Panc1 (cell line): Measurements from ENCODE around the gene ARGLU1. TPM values are rescaled to one million over a fixed set of nuclear protein-coding genes. Genes with fewer than 3 reads are reported as not detected.

Experiments
- ATAC-seq: fragments of 200-7000 bp; cut with Tn5 transposase; 2 replicates; pipeline ENCODE4 v1.9.1; 2020; ENCODE audit warnings: mild to moderate bottlenecking, moderate library complexity
- BruUV-seq: library from RNA; stranded (reverse); fragments of 400-500 nt; replicated peaks from 2 replicates; lab custom pipeline; 2021; lab: Mats Ljungman, UMichigan
- CTCF ChIA-PET: fragments of 300-600 bp; sonication (Branson Sonifier 250); formaldehyde crosslinking; loops from one replicate; lab custom pipeline; 2022; ENCODE audit warnings: antibody characterized with exemption; lab: Charles Lee
- POLR2A ChIA-PET: fragments of 300-600 bp; sonication (Branson Sonifier 250); formaldehyde crosslinking; loops from one replicate; lab custom pipeline; 2022; ENCODE audit warnings: antibody characterized with exemption; lab: Charles Lee
- DNase-seq: peaks from one replicate; pipeline ENCODE4 v3.0.0-alpha.2; 2010; ENCODE audit warnings: low read depth, low spot score
- H3K27ac ChIP-seq: 2 replicates; pipeline ENCODE4 v1.5.1; 2011; ENCODE audit warnings: mild to moderate bottlenecking, low read length, inconsistent platforms
- H3K27me3 ChIP-seq: fragments of 200-500 bp; sonication (Bioruptor generic); 2 replicates; pipeline ENCODE4 v1.6.0; 2014; ENCODE audit warnings: low read length, inconsistent platforms; ENCODE audit not compliant: control insufficient read depth, insufficient read depth
- H3K36me3 ChIP-seq: fragments of 200-500 bp; sonication (Bioruptor generic); 2 replicates; pipeline ENCODE4 v1.5.1; 2014; ENCODE audit warnings: inconsistent platforms, mild to moderate bottlenecking, low read length, moderate library complexity; ENCODE audit not compliant: control insufficient read depth, insufficient read depth
- H3K4me1 ChIP-seq: 2 replicates; pipeline ENCODE4 v1.5.1; 2011; ENCODE audit warnings: inconsistent platforms, mild to moderate bottlenecking, low read length, moderate library complexity; ENCODE audit not compliant: control insufficient read depth, insufficient read depth
- H3K4me3 ChIP-seq, 2 experiments: 2 replicates each; pipeline ENCODE4 v1.5.1; 2011 to 2012; ENCODE audit warnings: low read depth in 2 of 2, low read length in 2 of 2, mild to moderate bottlenecking in 2 of 2, inconsistent platforms in 1 of 2, moderate library complexity in 1 of 2
- H3K9me3 ChIP-seq: fragments of 200-500 bp; sonication (Bioruptor generic); 2 replicates; pipeline ENCODE4 v1.5.1; 2014; ENCODE audit warnings: low read depth, mild to moderate bottlenecking, inconsistent platforms, low read length, moderate library complexity; ENCODE audit not compliant: control insufficient read depth, insufficient read depth
- POLR2AphosphoS5 ChIP-seq: IDR thresholded peaks from 2 replicates; pipeline ENCODE4 v1.6.1; 2012; ENCODE audit warnings: mild to moderate bottlenecking, low read depth, low read length, moderate library complexity
- SIN3A ChIP-seq: IDR thresholded peaks from 2 replicates; pipeline ENCODE4 v1.6.1; 2012; ENCODE audit warnings: low read depth, mild to moderate bottlenecking, low read length, moderate library complexity, borderline replicate concordance; ENCODE audit not compliant: insufficient read depth
- TCF7L2 ChIP-seq: IDR thresholded peaks from 2 replicates; pipeline ENCODE4 v1.6.1; 2011; ENCODE audit warnings: mild to moderate bottlenecking, low read depth, low read length, inconsistent platforms
- in situ Hi-C: cut with HindIII; loops from 2 replicates; pipeline ENCODE4 v1.10.0; 2016; ENCODE audit warnings: low sequenced_read_pairs, low pct_unique_long_range_greater_than_20kb
- intact Hi-C: fragments of 100-400 bp; cut with micrococcal nuclease; formaldehyde crosslinking; loops from one replicate; pipeline ENCODE4 v1.10.0; 2022; ENCODE audit not compliant: unreplicated experiment
- total RNA-seq: library from RNA; stranded (reverse); gene quantifications from one replicate; pipeline ENCODE4 v1.2.1, GENCODE V29; 2021; ENCODE audit not compliant: unreplicated experiment
- TF ChIP-seq, protein P1 (sequence below): fragments of 450-650 bp; IDR thresholded peaks from 2 replicates; pipeline ENCODE4 v1.5.1; 2017; ENCODE audit warnings: mild to moderate bottlenecking
- TF ChIP-seq, protein P2 (sequence below), 2 experiments: IDR thresholded peaks; 2 replicates each; pipeline ENCODE4 v1.6.1; 2011 to 2012; ENCODE audit warnings: low read depth in 2 of 2, control low read depth in 1 of 2, low read length in 1 of 2, mild to moderate bottlenecking in 1 of 2, moderate library complexity in 1 of 2; ENCODE audit not compliant: insufficient read depth in 1 of 2

Gene ARGLU1
- total RNA-seq, 1 experiment from 2014 or later, result 38.5 TPM

DNA sequence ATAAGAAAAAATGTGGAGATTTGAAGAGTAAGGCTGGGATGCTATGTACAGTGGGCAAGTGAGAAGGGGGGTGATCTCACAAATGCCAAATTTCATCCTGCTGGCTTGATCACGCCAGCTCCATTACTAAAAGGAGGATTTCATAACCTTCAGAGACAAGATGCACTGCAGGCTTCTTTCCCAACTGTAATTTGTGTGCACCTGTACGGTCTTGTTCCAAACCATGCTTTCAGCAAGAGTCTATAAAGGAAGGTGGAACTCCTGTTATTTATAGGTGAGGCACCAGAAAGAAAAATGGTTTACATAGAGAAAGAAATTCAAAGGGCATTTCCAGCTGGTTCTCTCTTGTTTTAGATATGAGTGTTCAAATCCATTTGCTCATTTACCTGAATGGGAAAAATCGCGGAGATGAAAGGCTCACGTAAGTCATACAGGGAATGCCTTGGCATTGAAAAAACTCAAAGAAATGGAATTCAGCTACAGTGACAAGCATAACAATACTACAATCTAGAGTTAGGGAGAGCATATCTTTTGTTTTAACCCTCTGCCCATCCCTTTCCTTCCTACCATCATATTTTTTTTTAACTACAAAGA, 45.7 kb downstream of the ARGLU1 start:
- no peak for DNase-seq
- no TSS peak for BruUV-seq

DNA sequence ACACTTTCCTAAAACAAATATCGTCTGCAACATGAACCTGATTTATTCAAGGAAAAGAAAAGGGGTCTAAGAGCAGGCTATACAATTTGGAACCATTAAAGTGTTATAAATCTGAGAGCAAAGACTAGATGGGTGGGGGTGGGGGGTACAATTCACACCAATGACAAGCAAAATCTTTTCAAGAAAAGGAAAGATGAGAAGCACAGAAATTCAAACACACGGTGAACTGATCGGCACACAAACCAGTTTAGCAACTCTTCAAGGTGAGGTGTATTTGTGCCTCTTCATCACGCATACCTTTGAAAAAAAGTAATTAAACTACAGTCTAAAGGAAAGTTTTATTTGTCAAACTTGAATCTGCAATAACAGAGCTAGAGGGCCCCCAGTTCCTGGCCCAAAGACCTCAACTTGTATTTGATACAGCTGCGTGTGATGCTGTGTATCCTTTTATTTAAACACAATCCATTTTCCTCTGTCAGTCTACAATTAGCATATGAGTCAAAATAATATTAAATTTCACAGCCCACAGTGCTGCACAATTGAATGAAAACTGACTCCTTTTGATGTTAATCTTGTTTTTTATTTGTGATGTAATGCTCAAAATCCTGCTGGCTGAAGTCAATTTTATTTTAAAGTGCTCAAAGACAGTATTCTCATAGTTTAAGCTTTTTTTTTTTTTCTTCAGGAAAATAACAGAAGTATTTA, 46.7 kb downstream of the ARGLU1 start:
- TF ChIP-seq TCF7L2 (no peak), SIN3A (no peak), POLR2AphosphoS5 (no peak)
- TF ChIP-seq, protein P1, sequence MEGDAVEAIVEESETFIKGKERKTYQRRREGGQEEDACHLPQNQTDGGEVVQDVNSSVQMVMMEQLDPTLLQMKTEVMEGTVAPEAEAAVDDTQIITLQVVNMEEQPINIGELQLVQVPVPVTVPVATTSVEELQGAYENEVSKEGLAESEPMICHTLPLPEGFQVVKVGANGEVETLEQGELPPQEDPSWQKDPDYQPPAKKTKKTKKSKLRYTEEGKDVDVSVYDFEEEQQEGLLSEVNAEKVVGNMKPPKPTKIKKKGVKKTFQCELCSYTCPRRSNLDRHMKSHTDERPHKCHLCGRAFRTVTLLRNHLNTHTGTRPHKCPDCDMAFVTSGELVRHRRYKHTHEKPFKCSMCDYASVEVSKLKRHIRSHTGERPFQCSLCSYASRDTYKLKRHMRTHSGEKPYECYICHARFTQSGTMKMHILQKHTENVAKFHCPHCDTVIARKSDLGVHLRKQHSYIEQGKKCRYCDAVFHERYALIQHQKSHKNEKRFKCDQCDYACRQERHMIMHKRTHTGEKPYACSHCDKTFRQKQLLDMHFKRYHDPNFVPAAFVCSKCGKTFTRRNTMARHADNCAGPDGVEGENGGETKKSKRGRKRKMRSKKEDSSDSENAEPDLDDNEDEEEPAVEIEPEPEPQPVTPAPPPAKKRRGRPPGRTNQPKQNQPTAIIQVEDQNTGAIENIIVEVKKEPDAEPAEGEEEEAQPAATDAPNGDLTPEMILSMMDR, result no peak
- TF ChIP-seq, protein P2, sequence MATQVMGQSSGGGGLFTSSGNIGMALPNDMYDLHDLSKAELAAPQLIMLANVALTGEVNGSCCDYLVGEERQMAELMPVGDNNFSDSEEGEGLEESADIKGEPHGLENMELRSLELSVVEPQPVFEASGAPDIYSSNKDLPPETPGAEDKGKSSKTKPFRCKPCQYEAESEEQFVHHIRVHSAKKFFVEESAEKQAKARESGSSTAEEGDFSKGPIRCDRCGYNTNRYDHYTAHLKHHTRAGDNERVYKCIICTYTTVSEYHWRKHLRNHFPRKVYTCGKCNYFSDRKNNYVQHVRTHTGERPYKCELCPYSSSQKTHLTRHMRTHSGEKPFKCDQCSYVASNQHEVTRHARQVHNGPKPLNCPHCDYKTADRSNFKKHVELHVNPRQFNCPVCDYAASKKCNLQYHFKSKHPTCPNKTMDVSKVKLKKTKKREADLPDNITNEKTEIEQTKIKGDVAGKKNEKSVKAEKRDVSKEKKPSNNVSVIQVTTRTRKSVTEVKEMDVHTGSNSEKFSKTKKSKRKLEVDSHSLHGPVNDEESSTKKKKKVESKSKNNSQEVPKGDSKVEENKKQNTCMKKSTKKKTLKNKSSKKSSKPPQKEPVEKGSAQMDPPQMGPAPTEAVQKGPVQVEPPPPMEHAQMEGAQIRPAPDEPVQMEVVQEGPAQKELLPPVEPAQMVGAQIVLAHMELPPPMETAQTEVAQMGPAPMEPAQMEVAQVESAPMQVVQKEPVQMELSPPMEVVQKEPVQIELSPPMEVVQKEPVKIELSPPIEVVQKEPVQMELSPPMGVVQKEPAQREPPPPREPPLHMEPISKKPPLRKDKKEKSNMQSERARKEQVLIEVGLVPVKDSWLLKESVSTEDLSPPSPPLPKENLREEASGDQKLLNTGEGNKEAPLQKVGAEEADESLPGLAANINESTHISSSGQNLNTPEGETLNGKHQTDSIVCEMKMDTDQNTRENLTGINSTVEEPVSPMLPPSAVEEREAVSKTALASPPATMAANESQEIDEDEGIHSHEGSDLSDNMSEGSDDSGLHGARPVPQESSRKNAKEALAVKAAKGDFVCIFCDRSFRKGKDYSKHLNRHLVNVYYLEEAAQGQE (IDR thresholded peaks at IDR 0.05; ENCODE audit: insufficient read depth in 1 of 2, low read depth in 2 of 2, low read length in 1 of 2), result no peak
- ATAC-seq, result no peak
- no peak for DNase-seq
- Histone ChIP-seq H3K27ac (no peak overlapping the region), H3K4me1 (no peaks in the 10 kb centered on the region; the same call in 1 of the 2 replicates), H3K4me3 (no peak overlapping the region), H3K9me3 (no peaks in the 10 kb centered on the region), H3K36me3 (no peaks in the 10 kb centered on the region), H3K27me3 (no peaks in the 10 kb centered on the region)
- in situ Hi-C loops (no loop called here), intact Hi-C loops (no loop called here)
- no TSS peak for BruUV-seq
- POLR2A ChIA-PET, result interaction anchor here (0.6 kb wide), 1 partner anchor 14 kb away, joined by 3 read pairs; the partner anchor contains the start of gene EFNB2
- CTCF ChIA-PET, result interaction anchor here (0.6 kb wide), 2 partner anchors 10 to 1348 kb away, joined by 3 to 5 read pairs; no protein-coding TSS in a partner anchor

More for the DNA sequence above, 45.7 kb downstream of the ARGLU1 start:
- CTCF ChIA-PET, result interaction anchor here (0.7 kb wide), 1 partner anchor 718 kb away, joined by 3 read pairs; no protein-coding TSS in a partner anchor
- Histone ChIP-seq H3K27ac (no peak overlapping the region), H3K27me3 (no peaks in the 10 kb centered on the region), H3K4me1 (no peaks in the 10 kb centered on the region; the same call in 1 of the 2 replicates), H3K4me3 (no peak overlapping the region), H3K9me3 (no peaks in the 10 kb centered on the region), H3K36me3 (no peaks in the 10 kb centered on the region)
- in situ Hi-C loops (no loop called here), intact Hi-C loops (no loop called here)
- POLR2A ChIA-PET, result interaction anchor here (0.6 to 0.7 kb wide), 2 partner anchors 13 to 24 kb away, joined by 3 read pairs; partner anchors contain the start of gene EFNB2
- TF ChIP-seq, protein P2 (IDR thresholded peaks at IDR 0.05; ENCODE audit: insufficient read depth in 1 of 2, low read depth in 2 of 2, low read length in 1 of 2), result no peak
- no peak for TF ChIP-seq POLR2AphosphoS5
- ATAC-seq, result no peak
